Epithelial cell of esophagus (primary cell): ENCODE results near the gene AIG1.
"Not testable (repeated sequence)": the region's sequence is repeated elsewhere in the genome, so short reads cannot be mapped to it uniquely, and the experiment has no call there.

Experiments
- DNase-seq: peaks from one replicate; pipeline ENCODE4 v3.0.0; 2010; ENCODE audit warnings: low read depth
- H3K4me3 ChIP-seq: 2 replicates; pipeline ENCODE4 v1.5.1; 2011; ENCODE audit warnings: mild to moderate bottlenecking, low read length, control low read depth
- CTCF ChIP-seq: IDR thresholded peaks from 2 replicates; pipeline ENCODE4 v1.5.1; 2011; ENCODE audit warnings: low read depth, mild to moderate bottlenecking, low read length, control low read depth, inconsistent platforms; ENCODE audit not compliant: insufficient read depth; ENCODE audit errors: missing control alignments

Gene AIG1

GRCh38 chr6:143295932-143296331 lies 235.2 kb downstream of the AIG1 start:
- H3K4me3 ChIP-seq, result no peak overlapping the region
- TF ChIP-seq CTCF, result no peak
- no peak for DNase-seq

GRCh38 chr6:143298071-143298470 lies 237.4 kb downstream of the AIG1 start:
- no peak for TF ChIP-seq CTCF
- no peak for DNase-seq
- H3K4me3 ChIP-seq, result no peak overlapping the region

GRCh38 chr6:143299253-143300166 lies 238.8 kb downstream of the AIG1 start:
- DNase-seq, result no peak
- H3K4me3 ChIP-seq, result no peak overlapping the region
- TF ChIP-seq CTCF, result no peak

- H3K4me3 ChIP-seq, result no peak overlapping the region
- no peak for DNase-seq
- TF ChIP-seq CTCF, result no peak
These were observed 240.5 kb downstream of the AIG1 start for GRCh38 chr6:143301188-143301587.

GRCh38 chr6:143307760-143308159 lies 247.1 kb downstream of the AIG1 start:
- H3K4me3 ChIP-seq, DNase-seq: not testable (repeated sequence)

- H3K4me3 ChIP-seq, result no peak overlapping the region
- no peak for DNase-seq
- no peak for TF ChIP-seq CTCF
These were observed 252.5 kb downstream of the AIG1 start for GRCh38 chr6:143313163-143313562.

- no peak overlapping the region for H3K4me3 ChIP-seq
- no peak for DNase-seq
- TF ChIP-seq CTCF, result no peak
These were observed 260.9 kb downstream of the AIG1 start for GRCh38 chr6:143321491-143322086.
